ENCODE data around the gene ZFAND3.

The ZFAND3 gene

DNA sequence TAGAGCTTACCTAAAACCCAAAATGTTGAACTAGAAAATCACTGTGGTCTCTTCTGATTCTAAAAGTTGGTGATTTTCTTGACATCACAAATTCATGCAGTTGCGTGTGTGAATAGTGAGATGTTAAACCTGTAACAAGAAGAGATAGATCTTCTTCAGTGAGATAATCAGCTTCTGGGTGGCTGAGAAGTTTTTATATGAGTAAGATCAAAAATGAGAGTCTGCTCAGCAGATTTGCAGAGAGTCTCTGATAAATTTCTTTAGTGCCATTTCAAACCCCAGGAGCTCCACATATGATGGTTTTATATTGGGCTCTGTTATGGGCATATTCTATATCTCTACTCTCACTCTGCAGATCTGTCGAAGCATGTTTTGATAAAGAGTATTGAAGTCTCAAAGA, 185.4 kb downstream of the ZFAND3 start:
- no peak for DNase-seq (ENCODE audit: low read depth in 2 of 2)

DNA sequence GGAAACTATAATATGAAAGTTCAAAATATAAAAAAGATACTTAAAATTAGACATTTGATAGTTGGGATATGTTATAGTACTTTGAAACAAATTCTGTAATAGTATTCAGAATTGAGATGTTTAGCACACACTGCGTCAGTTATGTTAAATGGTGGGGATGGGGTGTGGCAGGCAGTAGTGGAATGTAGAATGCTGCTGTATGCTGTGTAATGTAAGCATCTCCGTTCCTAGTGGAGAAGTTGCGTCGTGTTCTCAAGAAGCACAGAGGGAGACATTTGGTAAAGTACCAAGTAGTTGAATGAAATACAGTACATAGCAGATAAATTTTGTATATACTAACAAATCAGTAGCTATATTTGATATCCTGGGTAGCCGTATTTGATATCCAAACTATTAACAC, 192.4 kb downstream of the ZFAND3 start:
- no peak for DNase-seq (ENCODE audit: low read depth in 2 of 2)

DNA sequence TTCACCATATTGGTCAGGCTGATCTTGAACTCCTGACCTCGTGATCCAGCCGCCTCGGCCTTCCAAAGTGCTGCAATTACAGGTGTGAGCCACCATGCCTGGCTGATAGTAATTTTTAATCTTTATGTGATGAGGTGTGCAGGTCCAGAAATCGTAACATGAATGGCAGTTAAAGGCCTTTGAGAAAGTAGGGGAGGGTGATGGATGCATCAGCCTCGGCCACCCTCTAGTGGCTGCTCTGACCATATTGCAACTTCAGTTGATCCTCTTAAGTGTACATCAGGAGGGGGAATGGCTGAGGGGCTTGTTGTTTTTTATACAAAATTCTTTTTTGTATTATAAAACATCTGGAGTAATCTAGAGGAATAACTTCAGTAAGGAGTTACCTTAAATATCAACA, 193.0 kb downstream of the ZFAND3 start:
- no peak for DNase-seq (ENCODE audit: low read depth in 2 of 2)

DNA sequence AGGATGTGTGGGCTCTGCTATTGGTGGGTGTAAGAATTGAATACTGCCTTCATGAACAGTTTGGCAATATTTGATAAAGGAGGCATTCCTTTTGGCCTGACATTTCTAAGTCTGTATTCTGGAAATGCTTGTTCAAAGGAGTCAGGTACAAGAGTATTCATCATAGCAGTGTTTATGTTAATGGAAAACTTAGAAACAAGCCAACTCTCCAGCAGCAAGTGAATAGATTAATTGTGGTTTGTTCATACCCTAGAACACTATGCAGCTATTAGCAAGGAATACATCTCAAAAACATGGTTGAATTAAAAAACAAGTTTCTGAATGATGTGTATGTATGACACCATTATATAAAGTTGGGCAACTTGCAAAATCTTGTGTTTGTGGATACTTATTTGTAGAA, 195.8 kb downstream of the ZFAND3 start:
- no peak for DNase-seq (ENCODE audit: low read depth in 2 of 2)

DNA sequence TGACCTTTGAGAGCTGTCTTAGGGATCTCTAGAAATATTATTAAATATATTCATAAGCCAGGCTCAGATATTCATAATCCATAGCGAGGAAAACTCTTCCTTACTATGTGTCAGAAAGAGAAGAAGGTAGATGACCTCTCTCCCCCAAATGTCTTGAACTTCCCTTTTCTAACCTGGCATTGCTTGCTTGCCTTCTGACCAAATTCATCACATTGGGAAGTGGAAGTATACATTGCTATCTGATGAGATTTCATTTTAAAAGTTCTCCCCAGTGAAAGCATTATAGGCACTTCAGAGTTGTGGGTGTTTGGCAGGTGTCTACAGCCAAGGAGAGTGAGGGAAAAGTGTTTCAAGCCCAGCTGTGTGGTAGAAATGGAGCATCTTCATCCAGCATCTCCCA, 197.3 kb downstream of the ZFAND3 start:
- no peak for DNase-seq (ENCODE audit: low read depth in 2 of 2)

DNA sequence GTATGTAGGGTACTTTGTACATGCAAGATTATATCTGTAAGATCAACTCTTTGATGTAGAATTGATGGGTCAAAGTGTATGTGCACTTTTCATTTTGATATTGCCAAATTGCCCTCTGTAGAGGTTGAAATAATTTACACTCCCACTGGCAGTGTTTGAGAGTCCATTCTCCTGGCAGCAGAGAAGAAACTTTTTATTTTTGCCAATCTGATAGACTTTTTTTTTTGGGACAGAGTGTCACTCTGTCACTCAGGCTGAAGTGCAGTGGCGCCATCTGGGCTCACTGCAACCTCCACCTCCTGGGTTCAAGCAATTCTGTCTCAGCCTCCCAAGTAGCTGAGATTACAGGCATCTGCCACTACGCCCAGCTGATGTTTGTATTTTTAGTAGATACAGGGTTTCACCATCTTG, 199.2 kb downstream of the ZFAND3 start:
- DNase-seq (ENCODE audit: low read depth in 2 of 2): no peak

DNA sequence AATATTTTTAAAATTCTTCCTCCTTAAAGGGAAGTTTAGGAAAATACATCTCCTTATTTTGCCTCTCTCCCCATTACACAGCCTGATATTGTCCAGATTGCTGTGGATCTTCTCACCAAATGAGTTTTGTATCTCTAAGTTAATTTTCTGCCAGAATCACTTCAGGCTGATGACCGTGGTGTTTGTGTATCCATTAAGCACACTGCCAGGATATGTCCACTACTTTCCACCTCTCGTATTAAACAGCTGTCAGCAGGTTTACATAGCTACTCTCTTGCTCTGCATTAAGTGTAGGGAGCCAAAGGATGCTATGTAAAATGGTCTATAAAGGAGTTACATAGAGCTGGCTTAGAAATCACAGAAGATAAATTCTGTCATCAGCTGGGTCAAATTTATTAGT, 201.1 kb downstream of the ZFAND3 start:
- no peak for DNase-seq (ENCODE audit: low read depth in 2 of 2)

DNA sequence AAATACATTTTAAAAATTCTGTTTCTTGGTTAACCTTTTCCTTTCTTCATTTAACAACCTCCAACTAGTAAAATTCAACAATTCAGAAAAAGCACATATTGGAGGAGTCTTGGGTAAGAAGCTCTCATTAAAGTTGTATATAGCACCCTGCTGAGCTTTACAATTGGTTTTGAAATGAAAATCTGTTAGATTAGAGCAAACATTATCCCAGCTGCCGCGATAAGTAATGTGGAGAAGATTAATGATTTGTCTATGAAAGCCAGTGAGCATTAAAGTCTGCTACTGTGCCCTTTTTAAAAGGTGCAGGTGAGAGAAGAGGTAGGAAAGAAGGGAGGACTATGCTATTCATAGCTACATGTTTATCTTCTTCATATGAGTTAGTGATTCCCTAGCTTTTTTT, 201.5 kb downstream of the ZFAND3 start:
- DNase-seq (ENCODE audit: low read depth in 2 of 2): no peak

DNA sequence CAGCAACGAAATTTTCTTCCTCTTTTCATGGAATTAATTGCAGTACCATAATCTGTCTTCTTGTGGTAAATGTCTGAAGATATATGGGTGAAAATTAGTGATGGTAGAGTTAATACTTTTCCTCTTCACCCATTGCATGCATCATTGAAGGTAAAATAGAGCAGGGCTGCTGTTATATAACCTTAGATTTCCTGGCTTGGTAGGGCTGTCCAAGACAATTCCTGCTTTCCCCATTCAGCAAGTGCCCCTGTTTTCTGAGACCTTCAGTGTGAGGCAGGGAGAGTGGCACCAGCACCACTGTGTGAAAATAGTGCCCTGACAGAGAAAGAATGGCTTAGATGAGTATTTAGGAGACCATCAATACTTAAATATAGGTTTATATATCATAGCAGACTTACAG, 202.0 kb downstream of the ZFAND3 start:
- no peak for DNase-seq (ENCODE audit: low read depth in 2 of 2)

DNA sequence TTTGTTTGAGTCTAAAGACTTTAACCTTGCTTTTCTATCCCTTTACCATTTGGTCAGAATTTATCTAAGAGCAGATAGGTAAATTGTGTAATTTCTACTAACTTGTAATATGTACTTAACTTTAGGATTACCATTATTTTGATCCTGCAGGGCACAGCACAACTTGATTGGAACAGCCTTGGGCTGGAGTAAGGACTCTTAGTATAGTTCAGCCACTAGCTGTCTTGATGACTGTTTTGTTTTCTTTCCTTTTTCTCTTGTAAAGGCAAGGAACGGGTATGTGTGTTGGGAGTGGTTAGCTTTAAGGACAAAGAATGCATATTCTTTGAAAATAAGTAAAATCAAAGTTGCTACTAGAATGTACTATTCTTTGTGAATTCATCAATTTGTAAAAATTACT, 203.2 kb downstream of the ZFAND3 start:
- no peak for DNase-seq (ENCODE audit: low read depth in 2 of 2)

DNA sequence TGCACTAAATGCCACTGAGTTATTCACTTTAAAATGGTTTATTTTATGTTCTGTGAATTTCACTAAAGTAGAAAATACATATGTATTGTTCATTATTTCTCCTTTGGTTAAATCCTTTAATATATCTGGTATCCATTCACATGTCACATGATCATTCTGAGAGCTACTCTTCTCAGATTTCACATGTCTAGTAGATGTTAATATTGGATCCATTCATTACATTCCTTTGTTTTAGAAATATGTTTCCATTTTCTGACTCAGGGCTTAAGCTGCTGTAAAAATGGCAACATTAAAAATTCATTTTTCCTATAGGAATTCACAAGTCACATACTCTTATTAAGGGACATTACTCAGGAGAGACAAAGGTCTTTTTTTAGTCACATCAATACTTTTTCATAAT, 205.4 kb downstream of the ZFAND3 start:
- no peak for DNase-seq (ENCODE audit: low read depth in 2 of 2)

DNA sequence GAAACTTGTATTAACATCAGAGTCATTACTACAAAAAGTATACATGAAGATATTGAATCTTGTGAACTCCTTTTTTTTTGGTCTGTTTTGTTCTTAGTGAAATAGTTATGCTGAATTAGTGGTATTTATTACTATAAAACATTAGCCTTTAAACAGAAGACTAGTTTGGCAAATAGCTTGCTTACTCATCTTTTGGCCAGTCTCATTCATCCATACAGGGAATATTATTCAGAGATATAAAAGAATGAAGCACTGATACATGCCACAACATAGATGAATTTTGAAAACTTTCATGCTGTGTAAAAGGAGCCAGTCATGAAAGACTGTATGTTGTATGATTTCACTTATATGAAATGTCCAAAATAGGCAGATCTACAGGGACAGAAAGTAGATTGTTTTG, 205.9 kb downstream of the ZFAND3 start:
- DNase-seq (ENCODE audit: low read depth in 2 of 2): no peak

DNA sequence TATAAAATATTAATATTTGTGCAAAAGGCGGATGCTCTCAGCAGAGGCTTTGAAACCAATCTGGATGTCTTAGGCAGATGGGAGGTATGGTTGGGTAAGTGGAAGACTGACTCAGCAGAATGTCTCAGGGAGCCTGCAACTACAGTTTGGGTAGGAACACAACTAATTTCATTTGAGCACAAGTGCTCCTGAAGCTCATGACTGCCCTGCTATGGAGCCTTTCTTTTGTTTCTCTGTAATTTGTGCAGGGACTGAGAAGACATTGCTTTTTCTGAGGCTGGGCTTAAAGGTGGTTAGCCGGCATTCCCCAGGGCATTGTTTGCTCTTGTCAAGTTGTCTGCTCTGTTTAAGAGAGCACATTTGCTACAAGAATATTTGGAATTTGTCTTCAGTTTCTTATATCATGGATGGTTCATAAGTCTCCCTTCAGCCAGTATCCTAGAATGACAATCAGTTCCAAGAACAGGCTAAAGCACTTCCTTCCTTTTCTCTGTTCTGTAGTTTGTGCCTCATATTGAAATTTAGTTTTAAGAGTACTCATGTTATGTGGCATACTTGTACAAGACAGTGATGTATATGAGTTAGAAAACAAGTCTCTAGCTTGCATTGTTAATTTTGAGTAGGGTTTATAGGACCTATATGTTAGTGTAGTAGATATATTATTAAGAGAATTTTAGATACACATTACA, 208.3 kb downstream of the ZFAND3 start:
- DNase-seq (ENCODE audit: low read depth in 2 of 2): no peak

DNA sequence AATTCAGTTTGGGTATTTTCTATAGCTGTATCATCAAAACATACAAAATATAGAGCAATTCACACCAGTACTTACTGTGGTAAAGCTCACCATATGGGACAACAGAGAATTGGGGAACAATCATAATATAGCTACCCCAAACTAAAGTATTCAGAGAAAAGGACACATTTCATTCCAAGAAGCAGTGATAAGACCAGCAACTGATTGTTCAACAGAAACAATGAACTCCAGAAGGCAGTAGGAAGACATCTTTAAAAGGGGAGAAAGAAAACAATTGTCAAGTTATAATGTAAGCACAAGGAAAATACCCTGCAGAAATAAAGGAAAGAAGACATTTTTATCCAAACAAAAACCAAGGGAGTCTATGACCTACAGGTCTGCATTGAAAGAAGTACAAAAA, 210.9 kb downstream of the ZFAND3 start:
- DNase-seq (ENCODE audit: low read depth in 2 of 2): no peak

DNA sequence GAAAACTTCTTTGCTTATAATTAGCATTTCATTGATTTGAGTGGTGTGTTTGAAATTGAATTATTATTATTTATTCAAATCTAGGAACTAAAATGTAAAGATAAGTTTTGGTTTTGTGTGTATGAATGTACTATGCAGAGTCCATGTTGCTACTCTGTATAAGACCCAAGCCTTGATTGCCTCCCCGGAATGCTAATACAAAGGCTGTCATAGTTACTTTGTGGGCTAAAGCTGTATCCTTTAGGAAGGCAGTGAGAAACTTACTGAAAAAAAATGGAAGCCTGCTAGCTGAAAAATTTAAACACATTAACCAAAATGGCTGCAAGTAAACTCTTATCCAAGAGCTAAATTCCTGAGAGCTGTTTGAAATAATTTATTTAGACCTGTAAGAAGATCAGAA, 213.3 kb downstream of the ZFAND3 start:
- DNase-seq (ENCODE audit: low read depth in 2 of 2): no peak

DNA sequence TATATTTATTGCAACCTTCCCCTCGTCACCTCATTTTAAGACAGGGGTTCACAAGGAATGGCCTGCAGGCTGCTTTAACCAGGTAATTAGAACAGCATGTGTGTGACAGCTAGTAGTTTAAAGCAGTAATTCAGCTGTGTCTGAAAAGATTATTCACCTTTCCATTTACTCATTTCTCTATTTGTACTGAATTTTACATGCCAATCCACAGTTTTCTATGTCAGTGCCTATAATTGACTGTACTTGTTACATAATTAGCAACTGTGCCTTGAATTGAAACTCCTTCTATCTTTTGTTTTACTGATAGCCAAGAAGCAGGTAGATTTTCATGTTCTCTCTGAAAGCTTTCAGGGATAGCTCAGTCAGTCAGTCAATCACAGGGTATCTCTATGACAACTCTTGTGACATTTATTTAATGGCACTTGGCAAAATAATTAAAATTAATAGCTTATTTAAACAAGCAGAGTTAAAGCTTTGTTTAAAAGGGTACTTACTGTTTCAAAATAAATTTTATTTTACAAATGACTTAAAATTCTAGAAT, 214.0 kb downstream of the ZFAND3 start:
- no peak for DNase-seq (ENCODE audit: low read depth in 2 of 2)

DNA sequence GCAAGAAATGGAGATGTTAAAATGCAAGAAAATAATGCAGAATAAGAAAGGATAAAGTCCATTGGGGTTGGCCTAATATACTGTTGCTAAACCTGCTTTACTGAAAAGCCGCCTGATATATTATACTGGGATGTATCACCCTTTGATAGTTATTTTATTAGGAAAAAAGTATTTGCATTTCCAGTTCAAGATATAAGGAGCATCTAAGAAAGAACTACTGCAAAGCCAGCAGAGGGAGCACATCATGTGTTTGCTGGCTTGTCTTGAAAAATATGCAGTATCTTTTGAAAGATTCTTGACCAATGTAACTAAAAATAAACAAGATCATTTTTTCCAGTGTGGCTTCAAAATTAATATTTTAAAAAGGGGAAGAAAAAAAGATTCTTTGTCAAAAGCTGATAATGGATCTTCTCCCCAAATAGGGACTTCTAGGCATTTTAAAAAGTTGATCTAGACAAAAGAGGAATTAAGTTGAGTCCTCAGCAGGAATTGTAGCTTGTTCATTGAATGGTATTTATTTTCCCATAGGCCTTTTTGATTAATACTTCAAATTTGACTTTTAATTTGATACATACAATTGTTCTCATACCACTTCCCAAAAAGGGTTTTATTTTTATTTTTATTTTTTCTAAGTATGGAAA, 214.9 kb downstream of the ZFAND3 start:
- no peak for DNase-seq (ENCODE audit: low read depth in 2 of 2)

DNA sequence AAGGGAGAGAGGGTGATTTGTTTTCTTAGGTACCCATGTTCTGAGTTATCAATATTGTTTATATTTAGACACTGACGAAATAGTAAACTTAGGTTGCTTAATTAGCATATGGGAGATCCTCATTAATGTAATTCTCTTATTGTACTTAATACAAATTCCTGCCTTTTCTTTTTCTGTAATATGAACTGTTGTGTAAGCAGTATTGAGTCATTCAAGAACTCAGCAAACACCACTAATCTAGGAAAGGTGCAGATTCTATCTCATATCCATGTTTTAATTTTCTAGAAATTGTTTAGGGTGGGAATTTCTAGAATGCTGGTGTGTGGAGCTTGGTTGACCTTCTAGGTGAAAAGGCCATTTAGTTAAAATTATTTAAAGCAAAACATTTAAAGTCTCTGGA, 216.0 kb downstream of the ZFAND3 start:
- DNase-seq (ENCODE audit: low read depth in 2 of 2): no peak

DNA sequence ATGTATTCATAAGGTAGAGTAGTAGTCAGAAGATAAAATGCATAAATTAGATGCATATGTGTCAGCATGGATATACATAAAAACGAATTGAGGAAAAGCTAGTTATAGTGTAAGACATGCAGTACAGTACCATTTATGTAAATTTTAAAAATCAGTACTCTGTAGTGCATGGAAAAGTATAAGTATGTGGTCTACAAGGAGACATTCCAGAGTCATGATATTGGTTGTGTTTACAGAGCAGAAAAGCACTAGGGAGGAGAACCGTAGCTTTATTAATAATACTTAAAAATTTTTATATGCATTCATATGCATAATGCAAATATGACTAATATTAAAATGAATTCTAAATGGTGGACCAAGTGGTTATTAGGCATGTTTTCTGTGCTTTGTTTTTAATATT, 220.0 kb downstream of the ZFAND3 start:
- DNase-seq (ENCODE audit: low read depth in 2 of 2): no peak

DNA sequence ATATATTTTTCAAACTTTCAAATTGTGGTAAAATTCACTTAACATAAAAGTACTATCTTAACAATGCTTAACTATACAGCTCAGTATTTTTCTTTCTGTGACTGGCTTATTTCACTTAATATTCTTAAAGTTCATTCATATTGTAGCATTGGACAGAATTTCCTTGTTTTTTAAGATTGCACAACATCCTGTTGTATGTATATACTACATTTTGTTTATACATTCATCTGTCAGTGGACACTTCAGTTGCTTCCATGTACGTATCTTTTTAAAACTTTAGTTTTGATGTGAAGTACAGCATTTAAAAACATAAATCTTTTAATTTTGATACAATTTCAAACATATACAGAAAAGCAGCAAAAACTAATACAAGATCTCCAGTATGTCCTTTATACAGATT, 220.7 kb downstream of the ZFAND3 start:
- no peak for DNase-seq (ENCODE audit: low read depth in 2 of 2)

DNA sequence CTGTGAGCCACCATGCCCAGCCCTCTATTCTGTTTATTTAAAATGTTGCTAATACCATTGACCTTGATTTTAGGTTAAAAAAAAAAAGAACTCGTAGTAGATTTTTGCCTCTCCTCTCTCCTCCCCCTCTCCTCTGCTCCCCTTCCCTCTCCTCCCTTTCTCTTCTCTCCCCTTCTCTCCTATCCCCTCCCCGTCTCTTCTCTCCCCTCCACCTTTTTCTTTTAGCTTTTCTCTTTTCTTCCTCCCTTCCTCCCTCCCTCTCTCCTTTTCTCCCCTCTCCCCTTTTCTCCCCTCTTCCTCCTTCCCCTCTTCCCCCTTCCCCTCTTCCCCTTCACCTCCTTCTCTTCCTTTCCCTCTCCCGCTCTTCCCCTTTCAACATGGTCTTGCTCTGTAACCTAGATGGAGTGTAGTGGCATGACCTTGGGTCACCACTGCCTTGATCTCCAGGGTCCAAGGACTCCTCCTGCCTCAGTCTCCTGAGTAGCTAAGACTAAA, 223.8 kb downstream of the ZFAND3 start:
- no peak for DNase-seq (ENCODE audit: low read depth in 2 of 2)

DNA sequence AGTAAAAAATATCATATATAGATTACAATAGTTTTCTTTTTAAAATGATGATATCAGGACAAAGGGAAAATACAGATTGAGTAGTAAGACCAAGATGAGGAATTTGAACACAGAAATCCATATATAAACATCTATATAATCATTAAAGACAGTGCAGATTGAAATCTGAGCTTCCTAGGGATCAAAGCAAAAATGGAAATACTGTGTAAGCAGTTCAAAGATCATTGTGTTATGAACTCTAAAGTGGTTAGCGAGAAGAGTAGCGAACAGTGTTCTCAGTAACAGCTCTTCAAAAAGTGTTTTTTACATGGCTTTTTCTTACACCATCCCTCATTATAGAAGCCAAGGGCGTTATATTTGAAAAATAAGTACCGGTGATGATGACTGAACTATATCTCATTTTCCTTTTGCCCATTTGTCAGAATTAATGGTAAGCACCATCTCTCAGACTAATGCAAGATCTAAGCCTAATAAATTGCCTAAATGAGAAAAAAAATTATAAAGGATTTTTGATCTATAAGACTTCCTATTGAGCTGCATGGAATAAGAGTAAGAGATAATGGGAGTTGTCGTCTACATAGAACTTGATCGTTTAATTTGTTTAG, 226.3 kb downstream of the ZFAND3 start:
- no peak for DNase-seq (ENCODE audit: low read depth in 2 of 2)

DNA sequence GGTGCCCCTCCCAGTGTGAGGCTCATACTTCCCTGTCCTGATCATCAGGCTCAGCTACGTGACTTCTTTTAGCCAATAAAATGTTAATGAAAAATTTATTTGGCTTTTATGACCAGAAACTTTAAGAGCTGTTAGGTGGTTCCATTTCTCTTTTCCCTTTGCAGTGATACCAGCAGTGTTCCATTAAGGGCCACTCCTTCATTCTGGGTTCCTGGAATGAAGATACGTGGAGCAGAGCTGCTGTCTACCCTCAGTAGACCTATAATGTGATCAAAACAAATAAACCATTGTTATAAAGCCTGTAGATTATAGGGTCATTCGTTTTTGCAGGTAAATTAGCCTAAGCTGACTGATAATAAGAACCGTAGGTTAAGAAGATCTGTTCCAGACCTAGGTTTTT, 228.0 kb downstream of the ZFAND3 start:
- DNase-seq (ENCODE audit: low read depth in 2 of 2): no peak
